SK-N-DZ (cell line): ENCODE data around the gene EMD.
"Not testable (repeated sequence)": the region's sequence is repeated elsewhere in the genome, so short reads cannot be mapped to it uniquely, and the experiment has no call there.

ENCODE experiments used
- DNase-seq: peaks from one replicate; pipeline ENCODE4 v3.0.0-alpha.2; 2015; ENCODE audit warnings: low spot score

EMD gene

DNA sequence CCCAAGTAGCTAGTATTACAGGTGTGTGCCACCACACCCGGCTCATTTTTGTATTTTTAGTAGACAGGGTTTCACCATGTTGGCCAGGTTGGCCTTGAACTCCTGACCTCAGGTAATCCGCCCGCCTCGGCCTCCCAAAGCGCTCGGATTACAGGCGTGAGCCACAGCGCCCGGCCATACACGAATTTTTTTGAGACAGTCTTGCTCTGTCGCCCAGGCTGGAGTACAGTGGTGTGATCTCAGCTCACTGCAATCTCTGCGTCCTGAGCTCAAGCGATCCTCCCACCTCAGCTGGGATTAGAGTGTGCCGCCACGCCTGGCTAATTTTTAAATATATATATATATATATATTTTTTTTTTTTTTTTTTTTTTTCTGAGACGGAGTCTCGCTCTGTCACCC lies 17.3 kb downstream of the EMD start:
- DNase-seq = not testable (repeated sequence)

DNA sequence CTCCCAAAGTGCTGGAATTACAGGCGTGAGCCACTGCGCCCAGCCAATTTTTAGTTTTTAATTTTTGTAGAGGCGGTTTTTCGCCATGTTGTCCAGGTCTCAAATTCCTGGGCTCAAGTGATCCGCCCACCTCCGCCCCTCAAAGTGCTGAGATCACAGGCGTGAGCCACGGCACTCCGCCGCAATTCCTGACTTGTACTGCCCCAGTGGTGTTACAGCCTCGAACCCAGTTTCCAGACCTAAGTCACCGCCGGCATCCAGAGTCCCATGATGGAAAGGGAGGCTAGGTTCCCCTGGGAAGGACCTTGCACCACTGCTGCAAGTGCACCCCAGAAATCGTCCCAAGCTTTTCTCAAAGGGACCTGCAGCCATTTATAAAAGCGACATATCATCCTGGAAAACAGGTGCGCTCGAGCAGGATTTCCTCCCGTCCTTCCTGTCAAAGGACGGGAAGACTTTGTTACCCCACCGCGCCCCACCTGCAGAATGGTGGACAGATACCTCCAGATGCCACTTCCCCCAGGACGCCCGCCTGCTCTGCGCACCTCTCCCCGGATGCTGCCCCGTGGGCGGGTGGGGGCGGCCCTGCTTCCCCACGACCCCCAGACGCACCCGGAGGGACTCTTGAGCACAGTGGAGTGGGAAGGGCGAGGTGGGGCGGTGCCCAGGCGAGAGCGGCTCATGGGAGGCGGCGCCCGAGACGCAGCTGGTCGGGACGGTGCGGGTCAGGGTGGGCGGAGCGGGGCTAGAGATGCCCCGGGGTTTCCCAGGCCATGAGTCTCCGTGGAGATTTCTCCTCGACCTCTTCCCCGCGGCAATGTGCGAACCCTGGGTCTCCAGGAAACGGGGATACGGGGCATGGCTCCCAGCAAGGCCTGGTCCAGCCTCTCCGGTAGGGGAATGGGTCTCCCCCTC lies 18.1 kb downstream of the EMD start:
- peak; percentile 74 for DNase-seq

DNA sequence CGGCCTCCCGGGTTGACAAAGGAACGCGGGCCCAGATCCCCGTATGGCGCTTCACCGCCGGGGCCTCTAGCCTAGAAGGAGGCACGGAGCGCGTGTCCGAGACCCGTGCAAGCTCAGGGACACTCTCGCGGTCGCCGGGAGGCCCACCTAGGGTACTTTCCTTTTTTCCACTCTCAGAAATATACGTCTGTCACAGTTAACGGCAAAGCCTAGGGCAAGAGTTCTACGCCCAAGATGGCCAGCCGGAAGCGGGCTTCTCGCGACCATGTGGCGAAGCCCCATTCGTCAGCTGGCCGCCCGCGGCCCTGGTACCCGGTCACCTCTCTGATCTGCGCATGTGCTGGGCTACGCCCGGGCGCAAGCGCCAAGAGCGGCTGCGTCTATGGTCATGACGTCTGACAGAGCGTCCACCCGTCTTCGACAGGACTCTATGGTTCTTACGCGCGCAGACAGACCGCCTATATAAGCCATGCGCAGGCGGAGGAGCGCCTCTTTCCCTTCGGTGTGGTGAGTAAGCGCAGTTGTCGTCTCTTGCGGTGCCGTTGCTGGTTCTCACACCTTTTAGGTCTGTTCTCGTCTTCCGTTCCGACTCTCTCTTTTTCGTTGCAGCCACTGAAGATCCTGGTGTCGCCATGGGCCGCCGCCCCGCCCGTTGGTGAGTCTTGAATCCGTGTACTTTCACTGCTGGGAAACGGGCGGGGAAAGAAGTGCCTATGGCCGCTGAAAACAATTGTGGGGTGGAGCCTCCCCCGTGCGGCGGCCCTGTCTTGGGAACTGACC lies 19.0 kb downstream of the EMD start, which contains the start of gene RPL10:
Gene RPL10, plus strand, starts transcription at position 490 of the 780 bp plus-strand sequence. Its CDS starts 143 bp downstream, at position 633.
- peak; percentile 97 for DNase-seq

DNA sequence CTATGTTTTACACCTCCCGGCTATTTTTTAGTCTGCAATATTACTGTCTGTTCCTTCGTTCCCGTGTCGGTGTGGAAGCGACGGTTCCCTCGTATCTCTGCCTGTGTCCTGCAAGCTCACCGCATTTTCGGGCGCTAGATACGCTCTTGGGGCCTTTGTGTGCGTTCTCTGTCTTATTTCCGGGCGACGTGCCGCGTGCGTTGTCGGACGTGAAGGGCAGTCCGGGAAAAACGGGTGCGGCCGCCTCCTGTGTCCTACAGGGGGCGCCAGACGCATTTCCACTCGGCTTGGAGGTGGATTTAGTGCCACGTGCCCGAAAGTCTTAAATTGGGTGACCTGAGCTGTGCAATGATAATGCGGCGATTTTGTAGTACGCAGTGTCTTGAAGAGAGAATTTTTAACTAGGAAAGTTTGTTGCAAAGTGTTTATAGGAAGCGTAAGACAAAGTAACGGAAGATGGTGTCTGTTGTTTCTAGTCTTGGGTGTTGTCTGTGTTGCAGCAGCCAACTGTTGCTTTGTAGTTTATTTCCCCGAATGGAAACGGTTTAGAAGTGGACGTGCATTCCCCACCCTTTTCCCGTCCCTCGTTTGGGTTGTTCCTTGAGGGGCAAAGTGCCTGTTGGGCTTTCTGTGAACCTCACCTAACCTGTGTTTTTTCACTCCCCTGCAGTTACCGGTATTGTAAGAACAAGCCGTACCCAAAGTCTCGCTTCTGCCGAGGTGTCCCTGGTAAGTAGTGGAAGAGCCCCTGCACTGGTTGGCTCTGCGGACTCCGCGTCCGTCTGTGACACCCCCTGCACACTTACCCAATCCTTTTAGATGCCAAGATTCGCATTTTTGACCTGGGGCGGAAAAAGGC lies 19.8 kb downstream of the EMD start:
- peak; percentile 81 for DNase-seq

DNA sequence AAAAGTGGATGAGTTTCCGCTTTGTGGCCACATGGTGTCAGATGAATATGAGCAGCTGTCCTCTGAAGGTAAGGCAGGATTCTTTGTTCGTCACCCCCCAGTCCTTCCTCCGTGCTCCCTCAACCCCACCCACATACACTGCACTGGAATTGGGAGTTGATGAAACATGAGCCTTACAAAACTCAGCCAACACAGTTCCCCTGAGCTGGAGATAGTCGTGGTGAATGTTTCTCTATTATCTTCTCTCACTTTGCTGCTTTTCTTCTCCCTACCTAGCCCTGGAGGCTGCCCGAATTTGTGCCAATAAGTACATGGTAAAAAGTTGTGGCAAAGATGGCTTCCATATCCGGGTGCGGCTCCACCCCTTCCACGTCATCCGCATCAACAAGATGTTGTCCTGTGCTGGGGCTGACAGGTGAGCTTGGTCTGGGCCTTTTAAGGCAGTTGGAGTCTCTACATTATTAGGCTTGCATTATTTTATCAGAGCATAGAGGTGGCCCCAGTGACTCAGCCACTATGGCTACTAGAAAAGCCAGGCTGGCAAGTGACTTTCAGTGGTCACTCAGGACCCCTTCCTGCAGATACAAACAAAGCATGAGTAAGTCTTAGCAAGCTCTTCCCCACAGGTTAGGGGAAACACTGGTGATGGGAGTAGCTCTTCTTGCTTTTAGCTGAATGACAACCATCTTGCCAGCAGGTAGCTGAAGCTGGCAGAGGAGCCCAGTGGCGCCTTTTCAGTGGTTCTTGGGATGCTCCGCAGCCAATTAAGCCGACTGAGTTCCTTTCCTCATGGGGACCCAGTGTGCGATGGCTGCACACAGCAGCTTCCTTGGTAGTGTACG lies 20.7 kb downstream of the EMD start:
- DNase-seq = no peak

DNA sequence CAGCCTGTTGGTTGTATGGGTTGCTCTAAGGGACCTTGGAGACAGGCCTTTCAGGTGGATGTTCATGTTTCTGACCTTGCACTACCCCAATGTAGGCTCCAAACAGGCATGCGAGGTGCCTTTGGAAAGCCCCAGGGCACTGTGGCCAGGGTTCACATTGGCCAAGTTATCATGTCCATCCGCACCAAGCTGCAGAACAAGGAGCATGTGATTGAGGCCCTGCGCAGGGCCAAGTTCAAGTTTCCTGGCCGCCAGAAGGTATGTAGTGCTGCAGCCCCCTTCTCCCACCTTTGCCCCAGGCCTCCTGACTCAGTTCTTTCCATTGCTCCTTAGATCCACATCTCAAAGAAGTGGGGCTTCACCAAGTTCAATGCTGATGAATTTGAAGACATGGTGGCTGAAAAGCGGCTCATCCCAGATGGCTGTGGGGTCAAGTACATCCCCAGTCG lies 21.3 kb downstream of the EMD start:
- not testable (repeated sequence) for DNase-seq

DNA sequence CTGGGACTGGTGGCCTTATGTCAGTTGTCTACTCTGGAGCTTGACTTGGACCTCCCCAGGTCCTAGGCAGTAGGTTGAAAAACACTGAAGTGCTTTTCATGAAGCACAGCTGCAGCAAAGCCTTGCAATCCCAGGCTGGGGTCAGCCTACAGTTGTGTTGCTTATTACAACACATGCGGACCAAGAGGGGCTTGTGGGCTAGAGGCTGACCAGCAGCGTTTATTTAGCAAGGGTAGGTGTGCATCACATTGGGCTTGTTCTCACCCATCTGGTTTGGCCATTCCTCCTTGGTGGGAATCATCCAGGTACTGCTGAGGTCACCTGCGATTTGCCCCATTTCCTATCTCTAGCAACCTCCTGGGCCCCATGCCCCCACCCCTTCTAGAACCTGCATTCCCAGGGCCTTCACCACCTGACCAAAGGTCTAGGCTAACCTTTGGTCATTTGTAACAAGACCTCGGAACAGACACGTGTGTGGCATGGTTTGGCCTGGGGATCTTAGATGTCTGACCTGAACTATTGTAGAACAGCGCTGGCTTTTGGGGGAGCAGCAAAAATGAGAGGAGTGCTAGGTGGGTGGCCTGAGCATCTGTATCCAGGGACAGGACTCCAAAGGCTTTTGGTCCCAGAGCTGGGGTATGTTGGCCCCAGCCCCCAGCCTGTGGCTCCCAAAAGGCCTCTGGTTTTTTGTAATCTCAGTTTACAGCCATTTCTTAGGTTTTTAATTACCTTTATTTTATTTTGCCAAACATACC lies 22.1 kb downstream of the EMD start:
- DNase-seq = no peak

DNA sequence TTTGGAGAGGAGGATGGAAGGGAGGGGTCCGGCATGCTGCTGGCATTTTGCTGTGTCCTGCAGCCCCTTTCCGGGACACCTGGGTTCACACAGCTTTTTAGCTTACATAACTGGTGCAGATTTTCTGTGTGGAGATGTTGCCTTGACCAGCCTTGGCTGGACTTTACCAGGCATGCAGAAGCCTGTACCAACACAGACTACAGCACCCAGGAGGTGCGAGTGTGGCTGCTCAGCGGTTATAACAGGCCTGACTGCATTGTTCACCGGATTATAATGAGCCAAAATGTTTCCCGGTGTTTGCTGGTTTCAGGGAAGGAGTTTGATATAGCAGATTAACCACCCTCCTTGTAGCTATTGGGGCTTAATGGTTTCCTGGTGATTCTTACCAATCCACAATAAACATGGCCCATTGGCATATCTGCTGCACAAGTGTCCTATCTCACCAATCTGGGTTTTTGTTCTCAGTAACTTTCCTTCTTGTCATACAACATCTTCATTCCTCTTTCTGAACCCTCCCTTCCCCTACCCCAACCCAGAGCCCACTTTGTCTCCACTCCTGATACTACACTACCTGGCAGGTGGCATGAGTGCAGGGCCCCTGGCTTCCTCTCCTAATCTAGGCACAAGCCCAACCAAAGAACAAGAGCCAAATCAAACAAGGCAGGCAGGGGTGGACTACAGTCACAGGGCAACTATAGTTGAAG lies 23.0 kb downstream of the EMD start:
- DNase-seq = no peak

DNA sequence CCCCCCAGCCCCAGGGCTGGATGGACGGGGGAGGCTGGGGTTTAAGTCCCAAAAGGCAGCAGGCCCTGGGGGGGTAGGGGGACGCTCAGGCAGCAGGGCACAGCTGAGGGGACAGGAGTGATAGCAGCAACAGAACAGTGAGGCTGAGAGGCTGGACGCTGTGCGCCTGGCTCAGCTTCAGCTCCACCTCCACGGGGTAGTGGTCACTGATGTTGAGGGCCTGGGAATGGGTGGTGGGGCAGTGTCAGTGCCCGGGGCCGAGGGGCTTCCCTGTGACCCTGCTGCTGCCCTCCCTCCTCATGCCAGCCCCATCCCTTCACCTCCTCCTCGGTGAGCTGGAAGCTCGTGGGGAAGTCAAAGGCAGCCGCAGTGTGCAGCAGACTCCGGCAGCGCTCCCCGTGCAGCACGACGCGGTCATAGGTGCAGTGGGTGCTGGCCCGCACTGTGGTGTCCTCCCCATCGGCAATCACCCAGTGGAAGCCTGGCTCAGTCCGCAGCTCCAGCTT lies 23.6 kb downstream of the EMD start:
- no peak for DNase-seq

DNA sequence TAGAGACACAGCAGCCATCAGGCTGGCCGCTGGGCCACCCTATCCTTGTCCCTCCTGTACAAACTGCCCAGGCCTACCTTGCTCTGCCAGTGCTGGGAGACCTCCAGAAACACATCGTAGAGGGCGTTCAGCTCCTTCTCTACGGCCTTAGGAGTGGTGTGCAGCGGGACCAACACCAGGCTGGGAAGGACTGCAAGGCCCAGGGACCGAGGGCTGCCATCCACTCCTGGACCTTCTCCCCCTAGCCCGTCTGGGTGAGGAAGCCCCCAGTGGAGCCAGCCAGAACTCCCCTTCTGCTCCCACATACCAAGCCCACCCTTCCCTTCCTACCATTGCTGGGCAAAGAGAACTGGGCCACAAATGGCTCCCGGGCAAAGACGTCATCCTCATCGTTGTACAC lies 24.1 kb downstream of the EMD start:
- no peak for DNase-seq

DNA sequence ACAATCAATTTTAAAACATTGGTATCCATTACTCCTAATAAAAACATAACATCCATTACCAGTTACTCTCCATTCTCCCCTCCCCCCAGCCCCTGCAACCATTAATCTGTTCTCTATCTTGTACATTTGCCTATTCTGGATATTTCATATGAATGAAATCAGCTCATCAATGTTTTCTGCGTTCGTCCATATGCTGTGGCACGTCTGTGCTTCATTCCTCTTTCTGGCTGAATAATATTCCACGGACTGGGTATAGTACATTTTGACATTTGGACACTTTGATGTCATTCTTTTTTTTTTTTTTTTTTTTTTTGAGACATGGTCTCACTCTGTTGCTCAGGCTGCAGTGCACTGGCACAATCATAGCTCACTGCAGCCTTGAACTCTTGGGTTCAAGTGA lies 24.8 kb downstream of the EMD start:
- DNase-seq = no peak

DNA sequence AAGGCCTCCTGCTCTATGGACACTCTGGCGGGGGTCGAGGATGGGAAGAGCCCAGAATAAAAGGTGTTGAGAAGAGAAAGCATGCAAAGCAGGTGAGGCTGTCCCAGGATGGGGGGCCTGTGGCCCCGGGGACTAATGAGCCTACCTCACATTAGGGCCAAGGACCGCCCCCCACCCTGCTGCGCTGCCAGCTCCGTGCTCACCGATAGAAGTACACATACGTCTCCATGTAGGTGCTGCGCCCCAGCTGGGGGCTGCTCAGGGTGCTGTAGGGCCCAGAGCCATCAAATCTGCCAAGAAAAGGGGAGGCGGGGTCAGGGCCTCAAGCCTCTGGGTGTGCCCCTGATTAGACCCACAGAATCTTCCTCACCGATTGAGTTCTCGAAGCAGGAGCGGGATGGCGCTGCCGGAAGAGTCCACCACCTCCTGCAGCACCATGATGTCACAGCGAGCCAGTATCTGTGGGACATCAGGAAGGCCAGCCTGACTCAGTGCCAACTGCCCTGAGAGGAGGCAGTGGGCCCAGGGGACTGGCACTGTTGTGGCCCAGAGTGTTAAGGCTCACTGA lies 25.6 kb downstream of the EMD start:
- no peak for DNase-seq

DNA sequence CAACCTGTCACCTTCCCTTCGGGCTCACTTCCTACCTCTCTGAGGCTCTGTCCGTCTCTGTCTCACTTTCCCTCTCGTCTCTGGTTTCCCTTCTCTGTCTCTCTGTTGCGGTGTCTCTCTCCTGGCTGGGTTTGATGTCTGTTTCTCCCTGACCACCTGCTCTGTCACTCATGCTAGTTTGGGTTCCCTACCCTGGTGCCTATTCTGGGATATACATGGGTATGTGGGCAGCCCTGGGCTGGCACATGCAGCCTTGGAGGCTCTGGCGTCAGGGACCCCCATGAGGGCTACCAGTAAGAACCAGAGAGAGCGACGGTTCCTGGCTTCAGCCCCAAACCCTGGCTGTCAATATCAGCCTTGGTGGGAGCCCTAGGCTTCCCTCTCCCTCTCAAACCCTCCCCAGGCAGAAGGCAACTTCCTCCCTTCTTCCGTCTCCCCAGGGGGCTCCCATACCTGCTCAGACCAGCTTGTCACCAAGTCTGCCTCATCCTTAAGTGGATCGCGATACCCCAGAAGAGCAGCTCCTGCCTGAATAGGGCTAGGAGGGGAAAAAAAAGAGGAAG lies 29.6 kb downstream of the EMD start:
- DNase-seq = no peak

DNA sequence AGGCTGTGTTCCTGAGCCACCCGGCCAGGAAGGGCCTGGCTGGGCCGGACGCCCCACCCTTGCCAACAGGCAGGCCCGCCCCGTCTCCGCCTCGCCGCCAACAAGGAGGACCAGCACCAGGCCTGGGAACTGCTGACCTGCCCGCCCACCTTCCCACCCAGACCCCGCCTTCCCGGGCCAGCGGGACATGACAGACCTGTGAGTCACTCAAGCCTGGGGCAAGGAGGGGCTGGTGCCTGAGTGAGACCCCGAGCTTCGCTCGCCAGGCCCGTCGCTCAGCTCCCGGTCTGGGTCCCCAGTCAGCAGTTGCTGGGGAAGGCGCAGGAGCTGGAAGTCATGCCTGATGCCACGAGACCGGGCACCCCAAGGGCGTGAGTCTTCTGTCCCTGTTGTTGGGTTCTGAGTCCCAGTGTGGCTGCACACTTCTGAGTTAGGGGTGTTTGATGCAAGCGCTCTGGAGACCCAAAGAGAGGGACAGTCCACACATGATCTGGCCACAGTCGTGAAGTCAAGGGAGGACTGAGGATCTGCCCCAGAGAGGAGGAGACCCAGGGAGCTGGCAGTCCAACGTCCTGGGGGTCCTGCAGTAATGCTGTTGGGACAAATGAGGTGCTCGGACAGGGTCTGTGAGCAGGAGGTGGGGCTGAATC lies 30.3 kb downstream of the EMD start, which contains the start of gene DNASE1L1:
Gene DNASE1L1, minus strand, starts transcription at position 33 of the 650 bp plus-strand sequence. CDS start 3,686 bp downstream, outside the sequence.
- no peak for DNase-seq

DNA sequence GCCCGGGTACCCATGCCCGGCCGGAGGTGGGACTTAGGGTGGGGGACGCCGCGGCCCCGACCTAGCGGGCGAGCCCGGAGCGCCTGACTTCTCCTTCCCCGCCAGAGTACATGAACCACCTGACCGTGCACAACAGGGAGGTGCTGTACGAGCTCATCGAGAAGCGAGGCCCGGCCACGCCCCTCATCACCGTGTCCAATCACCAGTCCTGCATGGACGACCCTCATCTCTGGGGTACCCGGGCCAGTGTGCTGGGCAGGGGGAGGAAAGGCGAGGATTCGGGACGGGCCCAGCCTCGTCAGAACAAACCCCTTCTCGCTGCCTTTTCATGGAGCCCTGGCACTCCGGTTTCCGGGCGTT lies 32.9 kb downstream of the EMD start:
- DNase-seq = peak; percentile 77

DNA sequence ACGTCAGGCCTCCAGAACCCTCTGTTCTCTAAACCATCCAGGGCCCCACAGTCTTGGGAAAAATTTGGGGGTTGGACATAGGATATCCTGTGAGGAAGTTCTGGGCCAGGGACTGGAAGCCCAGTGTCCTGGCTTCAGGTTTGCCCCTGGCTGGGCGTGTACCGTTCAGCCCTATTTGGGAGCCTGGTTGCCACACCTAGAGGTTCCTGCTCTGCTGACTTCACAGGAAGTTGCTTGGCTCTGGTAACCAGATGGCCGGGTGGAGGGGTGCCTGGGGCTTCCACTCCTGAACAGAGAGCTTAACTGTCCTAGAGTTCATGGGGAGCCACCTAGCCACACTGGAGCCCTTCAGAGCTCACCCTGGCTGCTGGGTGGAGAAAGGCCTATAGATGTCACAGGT lies 33.4 kb downstream of the EMD start:
- no peak for DNase-seq

DNA sequence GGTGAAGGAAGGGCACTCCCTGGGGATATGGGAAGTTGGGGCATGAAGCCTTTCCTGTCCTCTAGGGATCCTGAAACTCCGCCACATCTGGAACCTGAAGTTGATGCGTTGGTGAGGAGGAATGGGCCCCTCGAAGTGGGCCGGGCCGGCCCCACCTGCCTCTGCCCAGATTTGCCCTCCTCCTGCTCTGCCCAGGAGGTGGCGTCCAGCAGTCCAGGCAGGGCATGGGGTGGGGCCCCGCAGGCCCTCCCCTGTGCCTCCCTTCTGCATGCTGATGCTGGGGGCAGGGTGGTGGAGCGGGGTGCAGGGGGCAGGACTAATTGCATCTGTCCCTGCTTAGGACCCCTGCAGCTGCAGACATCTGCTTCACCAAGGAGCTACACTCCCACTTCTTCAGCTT lies 34.0 kb downstream of the EMD start:
- DNase-seq = no peak

DNA sequence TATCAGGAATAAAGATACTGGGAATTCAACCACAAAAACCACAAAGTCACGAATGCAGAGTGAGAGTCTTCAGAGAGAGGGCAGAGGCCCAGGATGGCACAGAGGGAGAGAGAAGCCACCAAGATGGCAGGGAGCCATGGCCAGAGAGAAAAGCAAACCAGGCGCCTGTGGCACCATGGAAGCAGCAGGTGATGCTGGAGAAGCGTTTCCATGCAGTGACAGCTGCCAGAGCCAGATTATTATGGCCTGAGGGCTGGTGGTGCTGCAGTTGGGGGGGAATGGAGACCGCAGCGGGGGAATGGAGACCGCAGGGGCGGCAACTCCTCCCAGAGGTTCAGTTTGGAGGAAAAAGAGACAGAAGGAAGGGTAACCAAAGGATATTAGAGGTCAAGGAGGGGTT lies 38.1 kb downstream of the EMD start:
- DNase-seq = no peak
